ENCODE data around the gene MTHFD1. TPM values are rescaled to one million over a fixed set of nuclear protein-coding genes. Genes with fewer than 3 reads are reported as not detected.

MTHFD1 gene
- polyA plus RNA-seq, 5 donors, result 59.7 to 80.5 (median 70.7) TPM

DNA sequence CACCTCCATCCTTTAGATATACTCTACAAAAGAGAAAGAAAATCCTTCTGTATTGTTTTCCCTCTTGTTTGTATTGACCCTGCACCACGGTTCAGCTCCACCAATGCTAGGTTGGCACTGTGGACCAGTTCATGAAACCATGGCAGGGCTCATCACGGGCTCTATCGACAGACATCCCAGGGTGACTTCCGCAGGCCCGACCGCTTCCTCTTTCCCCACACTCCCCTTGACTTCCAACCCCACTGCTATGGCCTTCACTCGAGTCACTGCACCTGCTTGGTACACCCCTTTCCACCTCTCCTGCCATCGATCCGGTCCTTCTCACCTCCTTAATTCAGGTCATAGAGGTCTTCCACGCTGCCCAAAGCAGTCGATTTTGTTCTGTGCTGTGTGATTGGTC is 56.0 kb downstream of the MTHFD1 start:
- no peak for DNase-seq

DNA sequence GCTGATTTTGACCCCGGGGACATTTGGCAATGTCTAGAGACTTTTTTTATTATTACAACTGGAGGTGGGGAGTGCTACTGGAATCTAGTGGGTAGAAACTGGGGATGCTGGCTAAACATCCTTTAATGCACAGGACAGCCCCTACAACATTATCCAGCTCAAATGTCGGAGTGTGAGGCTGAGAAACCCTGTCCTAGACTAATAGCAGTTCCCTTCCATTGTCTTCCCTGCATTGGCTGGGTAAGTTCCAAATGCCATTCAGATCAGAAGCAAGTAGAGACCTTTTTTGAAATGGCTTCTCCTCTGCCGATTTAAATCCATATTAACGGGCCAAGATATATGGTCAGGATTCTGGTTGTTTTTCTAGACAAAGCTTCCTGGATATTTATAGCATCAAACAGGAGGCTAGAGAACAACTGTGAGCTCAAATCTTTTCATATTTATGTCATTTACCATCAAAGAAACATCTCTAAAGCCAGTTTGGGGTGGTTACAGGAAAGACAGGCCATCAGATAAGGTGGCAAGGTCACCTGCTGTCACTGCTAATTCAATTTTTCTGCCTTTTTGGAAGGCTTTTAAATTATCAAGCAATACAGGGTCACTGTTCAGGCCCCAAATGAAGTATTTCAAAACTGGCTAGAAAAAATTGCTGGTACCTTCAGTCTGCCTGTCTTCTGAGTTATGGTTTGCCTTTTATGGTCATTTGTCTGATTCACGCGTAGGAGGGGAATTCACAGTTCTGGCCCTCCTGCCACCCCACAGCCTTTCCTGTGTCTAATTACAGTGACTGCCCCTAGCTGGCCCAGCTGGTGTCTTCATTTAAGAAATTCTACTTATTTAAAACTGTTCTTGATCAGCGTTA is 57.1 kb downstream of the MTHFD1 start:
- no peak for DNase-seq

DNA sequence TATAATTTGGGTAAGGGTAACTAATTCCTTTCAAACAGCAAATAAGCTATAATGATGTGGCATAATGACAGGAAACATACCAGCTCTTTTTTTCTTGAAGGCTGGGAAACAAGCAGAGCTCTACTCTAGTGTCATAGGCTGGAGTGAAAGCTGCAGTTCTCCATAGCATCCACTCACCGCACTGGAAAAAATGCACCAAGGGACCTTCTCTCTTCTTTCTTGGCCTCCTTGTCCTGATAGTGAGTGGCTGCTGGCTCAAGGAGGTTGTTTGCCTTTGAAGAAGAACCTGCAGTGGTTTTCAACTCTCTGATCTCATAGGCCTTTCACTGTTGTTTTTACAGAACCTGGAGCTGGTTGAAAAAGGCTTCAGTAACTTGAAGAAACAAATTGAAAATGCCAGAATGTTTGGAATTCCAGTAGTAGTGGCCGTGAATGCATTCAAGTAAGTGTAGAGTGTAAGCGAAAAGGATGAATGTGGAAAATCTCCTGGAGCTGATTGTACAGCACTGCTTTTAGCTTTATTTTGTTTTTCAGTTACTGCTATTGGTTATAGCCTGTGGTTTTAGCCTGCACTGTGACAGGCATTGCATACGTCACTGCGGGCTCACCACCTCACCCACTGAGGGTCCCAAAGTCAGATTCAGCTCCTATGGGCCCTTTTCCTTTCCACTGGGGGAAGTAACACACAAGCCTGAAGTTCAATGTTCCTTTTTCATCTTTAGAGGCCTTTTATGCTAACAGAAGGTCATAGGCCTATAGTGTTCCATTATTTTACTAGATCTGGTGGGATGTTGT is 59.9 kb downstream of the MTHFD1 start:
- no peak for DNase-seq

DNA sequence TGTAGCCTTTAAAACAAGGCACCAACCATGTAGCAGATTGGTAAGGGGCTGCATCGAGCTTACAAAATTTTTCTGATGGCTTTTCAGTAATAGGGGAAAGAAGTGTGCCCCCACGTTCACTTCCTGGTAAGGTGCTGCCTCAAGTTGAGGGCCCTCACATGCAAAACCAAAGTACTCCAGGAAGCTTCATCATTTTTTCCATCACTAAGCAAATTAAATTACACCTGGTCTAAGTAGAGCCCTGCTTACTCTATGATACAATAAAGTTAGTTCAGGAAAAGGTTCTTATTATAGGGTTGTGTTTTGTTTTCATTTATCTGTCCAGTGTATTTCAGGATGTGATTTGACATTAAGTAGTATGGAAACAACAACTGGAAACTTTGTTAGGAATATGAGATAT is 62.1 kb downstream of the MTHFD1 start:
- no peak for DNase-seq

DNA sequence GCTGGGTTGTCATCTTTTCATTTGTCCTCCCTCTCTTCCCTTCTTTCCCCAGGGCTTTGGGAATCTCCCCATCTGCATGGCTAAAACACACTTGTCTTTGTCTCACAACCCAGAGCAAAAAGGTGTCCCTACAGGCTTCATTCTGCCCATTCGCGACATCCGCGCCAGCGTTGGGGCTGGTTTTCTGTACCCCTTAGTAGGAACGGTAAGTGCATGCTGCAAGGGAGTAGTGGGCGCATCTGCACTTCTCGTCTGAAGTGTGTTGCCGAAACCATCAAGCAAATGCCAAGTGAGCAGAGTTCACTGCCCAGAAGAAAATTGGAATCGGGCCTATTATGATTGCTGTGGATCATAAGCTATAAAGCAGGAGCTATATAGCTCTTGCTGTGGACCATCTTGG is 66.5 kb downstream of the MTHFD1 start:
- no peak for DNase-seq

DNA sequence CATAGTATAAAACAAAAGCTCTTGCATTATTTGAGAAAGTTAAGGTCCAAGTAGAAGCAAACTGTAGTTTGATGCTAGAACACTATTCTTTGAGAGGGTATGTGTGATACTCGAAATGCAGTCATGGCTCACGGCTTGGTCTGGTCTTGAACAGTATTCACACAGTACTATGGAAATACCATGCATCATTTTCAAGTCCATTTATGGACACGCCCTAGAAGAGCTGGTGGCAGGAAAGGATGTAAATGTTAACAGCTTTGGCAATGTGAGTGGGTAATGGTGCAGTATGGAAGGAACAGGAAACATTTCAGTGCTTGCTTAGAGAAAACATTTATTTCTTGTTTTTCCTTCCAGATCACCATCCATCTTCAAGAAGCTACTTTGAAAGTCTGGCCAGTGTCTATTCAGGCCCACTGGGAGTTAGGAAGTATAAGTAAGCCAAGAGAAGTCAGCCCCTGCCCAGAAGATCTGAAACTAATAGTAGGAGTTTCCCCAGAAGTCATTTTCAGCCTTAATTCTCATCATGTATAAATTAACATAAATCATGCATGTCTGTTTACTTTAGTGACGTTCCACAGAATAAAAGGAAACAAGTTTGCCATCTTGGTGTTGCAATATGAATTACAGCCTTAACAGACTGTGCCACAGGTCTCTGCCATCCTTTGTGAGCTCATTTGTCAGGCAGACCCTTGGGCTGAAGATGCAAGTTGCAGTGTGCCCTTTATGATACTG is 71.4 kb downstream of the MTHFD1 start:
- no peak for DNase-seq

DNA sequence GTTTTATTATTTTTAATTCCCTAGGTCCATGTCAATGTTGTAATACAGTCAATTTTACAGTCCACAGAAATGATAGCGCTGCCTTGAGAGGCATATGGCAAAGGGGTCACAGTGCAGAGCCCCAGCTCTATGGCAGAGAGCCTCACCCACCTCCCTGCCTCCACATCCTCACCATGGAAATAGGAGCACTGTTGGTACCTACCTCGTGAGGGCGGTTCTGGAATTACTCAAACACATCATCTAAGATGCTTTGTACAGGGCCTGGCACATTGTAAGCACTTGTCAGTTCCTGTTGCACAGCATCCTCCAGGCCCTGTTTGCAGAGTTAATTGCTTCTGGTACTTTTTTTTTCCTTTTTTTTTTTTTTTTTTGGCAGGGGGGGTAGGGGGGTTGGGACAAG is 73.1 kb downstream of the MTHFD1 start:
- DNase-seq, result no peak

DNA sequence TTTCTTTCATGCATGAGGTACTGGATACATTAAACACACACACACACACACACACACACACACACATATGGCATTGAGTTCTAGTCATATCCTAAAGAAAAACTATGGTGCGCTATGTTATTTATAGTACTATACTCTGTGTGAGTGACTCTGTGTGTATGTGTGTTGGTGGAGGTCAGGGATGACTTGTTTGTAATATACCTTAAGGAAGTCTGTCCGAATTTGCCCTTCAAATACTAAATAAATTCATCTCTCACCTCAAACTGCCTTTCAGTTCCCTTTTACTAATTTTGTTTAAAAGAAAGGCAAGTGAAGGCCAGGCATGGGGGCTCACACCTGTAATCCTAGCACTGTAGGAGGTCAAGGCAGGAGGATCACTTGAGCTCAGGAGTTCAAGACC is 75.0 kb downstream of the MTHFD1 start:
- DNase-seq, result no peak

DNA sequence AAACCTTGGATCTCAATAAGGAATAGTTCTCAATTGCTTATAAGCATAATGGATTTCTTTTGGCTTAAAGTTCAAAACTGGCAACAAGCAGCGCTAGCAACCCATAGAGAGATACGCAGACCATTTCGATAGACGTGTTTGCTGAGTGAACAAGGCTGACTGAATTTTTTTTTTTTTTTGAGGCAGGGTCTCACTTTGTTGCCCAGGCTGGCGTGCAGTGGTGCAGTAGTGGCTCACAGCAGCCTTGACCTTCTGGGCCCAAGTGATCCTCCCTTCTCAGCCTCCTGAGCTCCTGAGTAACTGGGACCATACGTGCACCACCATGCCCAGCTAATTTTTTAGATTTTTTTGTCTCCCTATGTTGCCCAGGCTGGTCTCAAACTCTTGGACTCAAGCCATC is 75.7 kb downstream of the MTHFD1 start:
- no peak for DNase-seq

DNA sequence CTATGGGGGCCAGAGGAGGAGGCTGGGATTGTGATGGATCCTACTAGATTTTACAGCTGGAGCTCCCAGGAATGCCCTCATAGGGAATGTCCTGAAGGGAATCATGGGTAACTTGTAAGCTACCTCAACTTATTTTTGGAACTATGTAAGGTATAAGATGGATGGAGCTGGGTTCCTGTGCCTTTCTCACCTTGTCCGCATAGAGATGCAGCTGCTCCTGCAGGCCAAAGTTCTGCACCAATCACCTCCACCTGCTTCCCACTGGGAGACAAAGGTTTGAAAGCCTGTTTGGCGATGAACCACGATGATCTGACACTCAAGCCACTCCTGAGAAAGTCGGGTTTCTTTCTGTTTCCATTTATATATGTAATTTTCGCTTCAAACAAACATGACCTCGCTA is 76.5 kb downstream of the MTHFD1 start:
- DNase-seq, result no peak

DNA sequence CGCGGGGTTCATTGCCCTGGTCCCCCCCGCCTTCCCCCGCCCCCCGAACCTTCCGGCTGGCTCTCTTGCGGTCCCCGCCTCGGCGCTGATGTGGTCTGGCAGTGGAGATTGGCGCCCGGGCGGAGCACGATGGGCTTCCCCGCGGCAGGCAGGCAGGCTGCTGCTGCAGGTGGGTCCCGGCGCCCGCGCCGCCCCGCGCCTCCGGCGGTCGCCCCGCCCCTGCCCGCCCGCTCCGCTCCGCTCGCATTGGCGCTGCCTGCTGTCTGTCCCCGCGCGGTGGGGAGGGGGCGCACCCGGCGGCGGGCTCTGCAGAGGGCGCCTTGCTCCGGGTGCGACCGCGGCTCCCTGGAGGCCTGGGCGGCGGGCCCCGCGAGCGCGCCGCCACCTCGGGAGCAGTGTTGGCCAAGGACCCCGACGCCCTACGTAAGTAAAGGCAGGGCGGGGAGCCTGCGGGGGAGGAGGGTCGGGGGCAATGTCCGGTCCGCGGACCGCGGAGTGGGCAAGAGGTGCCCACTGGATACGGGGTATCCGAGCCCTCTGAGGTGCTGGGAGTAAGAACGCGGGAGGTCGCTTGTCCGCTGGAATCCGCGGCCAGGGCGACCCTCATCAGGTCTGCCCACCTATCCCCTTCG is 77.2 kb downstream of the MTHFD1 start, which contains the start of gene AKAP5:
Gene AKAP5, plus strand, starts transcription at position 309 of the 632 bp plus-strand sequence. CDS start 2,896 bp downstream, outside the sequence.
- DNase-seq, result peak; percentile 67

DNA sequence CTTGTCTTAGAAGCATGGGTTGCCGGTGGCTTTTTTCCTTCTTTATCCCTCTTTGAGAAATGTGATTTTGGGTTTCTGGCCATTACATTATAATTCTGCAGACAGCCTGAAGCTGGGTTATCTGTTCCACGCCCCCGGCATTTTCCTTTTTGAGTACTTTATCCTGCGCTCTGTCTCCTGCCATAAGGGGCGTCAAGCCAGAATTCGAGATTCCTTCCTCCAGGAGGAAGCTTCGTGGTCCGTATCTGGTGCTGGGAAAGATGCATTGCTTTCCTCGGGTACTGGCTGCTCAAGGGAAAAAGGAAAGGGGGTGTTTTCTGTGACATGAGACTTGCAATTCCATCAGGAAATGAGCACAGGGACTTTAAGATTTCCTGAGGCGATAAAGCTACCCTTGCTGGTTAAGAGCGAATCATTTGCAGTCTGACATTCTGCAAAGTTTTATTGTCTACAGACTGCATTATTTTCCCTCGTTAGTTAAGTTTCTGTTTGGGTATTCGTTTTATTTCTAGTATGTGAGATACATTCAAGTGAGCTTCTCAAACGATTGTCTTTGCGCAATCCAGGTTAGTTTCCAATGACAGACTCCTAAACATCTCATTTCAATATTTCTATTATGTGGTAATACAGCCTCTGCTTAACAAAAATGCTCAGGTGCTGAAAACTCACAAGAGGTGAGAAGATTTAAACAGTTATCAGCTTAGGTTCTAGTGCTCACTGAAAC is 77.8 kb downstream of the MTHFD1 start:
- no peak for DNase-seq

DNA sequence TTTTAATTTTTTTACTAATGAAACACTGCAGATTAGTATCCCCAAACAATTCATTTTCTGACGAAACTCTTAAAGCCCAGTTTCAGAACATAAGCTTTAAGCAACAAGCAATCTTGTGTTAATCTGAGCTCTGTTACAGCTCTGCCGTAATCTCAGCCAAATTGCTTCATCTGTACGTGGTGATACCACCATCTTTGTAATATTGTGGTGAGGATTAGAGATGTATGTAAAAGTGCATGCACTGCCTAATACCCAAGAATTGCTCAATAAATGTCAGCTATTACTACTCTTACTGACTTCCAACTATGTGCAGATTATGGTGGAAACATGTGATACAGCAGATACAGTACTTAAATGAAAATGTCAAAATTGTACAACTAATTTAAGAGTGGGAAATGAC is 78.9 kb downstream of the MTHFD1 start:
- no peak for DNase-seq

DNA sequence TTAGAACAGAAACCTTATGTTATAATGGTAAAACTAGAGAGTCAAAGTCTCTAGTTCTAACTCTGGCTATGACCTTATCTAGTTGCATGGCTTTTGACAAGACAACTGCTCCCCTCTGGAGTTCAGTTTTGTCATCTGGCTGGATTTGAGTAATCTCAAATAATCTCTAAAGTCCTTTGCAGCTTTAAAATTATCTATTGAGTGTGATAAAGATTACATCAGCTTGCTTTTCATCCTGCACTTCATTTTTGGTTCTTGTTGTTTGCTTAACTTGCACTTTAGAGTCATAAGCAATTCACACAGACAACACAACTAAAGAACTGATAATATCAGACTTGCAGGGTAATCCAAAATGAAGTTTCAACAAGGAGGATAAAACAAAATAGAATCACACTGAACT is 79.4 kb downstream of the MTHFD1 start:
- no peak for DNase-seq

DNA sequence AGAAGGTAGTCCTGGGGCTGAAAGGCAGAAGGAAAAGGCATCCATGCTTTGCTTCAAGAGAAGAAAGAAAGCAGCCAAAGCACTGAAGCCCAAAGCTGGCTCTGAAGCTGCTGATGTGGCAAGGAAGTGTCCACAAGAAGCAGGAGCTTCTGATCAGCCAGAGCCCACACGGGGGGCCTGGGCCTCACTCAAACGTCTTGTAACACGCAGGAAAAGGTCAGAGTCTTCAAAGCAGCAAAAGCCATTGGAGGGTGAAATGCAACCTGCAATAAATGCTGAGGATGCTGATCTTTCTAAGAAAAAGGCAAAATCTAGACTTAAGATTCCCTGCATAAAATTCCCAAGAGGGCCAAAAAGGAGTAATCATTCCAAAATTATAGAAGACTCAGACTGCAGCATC is 80.3 kb downstream of the MTHFD1 start:
- no peak for DNase-seq

DNA sequence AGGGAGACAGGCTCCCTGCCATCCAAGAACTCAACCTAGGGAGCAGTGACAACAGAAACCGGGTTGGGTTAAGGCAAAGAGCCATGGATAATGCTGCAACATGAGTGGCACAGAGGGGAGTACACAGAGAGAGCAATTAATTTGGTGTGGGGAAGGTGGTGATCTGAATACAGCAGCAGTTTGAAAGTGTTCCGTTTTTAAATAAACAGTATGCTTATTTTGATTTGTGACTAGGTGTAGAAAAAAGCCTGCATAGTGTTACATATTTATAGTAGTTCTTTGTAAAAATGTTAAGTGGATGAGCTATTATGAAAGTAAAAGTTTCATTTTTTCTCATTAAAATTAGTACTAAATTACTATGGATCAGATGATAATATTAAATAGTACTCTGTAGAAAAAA is 85.9 kb downstream of the MTHFD1 start:
- no peak for DNase-seq

DNA sequence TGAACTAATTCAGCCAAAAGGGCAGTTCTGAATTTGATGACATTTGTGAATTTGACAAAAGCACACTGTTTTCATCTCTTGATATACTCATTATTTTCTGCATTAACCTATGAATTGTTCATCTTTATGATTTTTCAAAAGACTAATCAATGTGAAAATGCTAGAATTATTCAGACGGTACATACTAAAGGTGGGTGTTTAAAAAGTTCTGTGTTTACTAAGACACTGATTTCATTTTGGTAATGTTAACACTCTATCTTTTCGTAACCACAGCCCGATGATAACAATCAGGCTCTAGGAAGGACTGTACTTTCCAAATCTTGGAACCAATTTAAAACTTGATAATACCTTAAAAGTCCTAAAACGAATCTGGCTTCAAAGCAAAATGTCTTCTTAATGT is 86.5 kb downstream of the MTHFD1 start:
- no peak for DNase-seq

DNA sequence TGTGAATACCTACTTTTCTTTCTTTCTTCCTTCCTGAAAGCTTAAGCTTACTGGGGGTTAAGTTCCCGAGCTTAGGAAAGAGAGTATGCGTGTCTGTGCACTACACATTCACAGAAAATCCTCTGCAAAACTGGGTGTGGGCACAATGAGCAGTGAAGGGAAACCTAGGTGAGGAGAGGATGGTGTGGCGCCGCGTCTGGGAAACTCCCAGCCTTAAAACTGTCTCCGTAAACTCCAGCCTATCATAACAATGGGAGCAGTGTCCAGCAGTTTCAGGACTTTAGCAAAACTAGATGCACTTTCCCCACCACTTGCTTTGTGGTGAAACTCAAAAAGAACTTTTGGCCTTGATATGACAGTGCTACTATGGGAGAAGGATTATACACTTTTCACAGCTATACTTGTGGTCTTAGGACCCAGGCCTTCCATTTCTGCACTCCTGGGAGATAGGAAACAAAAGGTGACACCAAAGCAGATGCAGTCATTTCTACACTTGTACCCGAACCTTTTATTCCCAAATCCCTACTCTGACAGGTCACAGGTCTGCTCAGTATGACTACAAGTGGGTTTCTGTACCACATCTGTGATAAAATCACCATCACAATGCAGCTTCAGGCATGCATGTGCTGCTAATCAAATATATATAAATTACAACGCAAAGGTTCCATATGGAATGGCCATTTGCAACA is 87.6 kb downstream of the MTHFD1 start:
- DNase-seq, result no peak

DNA sequence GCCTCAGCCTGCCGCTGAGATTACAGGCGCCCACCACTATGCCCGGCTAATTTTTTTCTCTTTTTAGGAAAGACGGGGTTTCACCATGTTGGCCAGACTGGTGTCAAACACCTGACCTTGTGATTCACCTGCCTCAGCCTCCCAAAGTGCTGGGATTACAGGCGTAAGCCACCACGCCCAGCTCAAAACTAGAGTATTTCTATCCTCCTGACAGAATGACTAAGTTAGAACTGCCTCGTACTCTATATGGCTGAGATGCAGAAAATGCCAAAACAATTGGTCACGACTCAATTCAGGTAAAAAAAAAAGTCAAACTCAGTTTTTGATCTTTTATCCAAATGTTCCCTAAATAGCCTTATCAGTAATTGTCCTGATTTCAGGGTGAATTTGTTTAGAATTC is 88.3 kb downstream of the MTHFD1 start:
- DNase-seq, result no peak

DNA sequence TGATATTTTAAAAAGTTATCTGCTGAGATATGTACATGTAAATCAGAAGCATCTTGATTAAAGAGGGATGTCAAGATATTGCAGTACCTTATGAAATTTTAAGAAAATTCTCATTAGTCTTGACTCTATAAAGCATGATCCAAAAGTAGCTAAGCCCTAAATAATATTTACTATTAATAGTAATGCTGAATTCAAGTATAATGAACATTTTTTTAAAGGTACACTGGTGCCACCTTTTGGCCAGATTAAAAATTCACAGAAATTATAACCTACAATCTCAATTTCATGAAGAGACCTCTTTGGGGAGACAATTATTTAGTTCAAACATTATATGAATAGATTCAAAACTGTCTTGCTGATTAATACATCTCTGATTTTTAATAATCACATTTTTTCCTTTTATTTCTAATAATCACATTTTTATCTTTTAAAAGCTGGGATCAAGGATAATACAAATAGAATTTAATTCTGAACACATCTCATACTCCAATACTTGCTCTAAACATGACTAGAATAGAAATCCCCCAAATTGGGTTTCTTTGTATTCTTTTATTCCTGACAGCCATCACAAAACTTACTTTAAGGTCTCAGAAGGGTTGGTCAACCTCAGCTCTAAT is 90.6 kb downstream of the MTHFD1 start:
- DNase-seq, result no peak

All from right lung (tissue), 5 donors.